PC-9 (cell line): ENCODE measurements around the gene KCNK5.

Experiments used
- EZH2 ChIP-seq: fragments of 200-600 bp; sonication (generic); IDR thresholded peaks from 2 replicates; pipeline ENCODE4 v1.8.0; 2017; ENCODE audit warnings: antibody characterized with exemption, low read depth
- TF ChIP-seq, protein P1 (sequence below): fragments of 200-600 bp; sonication (generic); conservative IDR thresholded peaks from 2 replicates; pipeline ENCODE4 v1.6.1; 2017; ENCODE audit warnings: mixed run types, antibody characterized with exemption, mild to moderate bottlenecking, moderate library complexity

DNA sequence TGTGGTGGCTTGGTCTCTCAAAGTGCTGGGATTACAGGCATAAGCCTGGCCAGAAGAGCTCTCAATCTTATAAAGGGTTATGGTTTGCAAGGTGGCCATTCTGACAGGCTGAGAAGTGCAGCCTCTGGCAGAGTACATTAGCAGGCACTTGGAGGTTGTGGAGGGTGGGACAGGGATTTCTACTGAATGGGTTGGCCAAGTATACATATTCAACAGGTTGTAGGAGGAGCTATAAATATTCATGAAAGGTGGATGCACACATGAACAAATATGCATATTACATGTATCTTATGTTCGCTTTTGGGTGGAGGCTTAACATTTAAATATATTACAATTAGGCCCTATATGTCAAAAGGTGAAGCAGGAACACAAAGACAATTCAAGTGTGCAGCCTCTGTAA is 20.0 kb upstream of the KCNK5 start:
- TF ChIP-seq, protein P1, sequence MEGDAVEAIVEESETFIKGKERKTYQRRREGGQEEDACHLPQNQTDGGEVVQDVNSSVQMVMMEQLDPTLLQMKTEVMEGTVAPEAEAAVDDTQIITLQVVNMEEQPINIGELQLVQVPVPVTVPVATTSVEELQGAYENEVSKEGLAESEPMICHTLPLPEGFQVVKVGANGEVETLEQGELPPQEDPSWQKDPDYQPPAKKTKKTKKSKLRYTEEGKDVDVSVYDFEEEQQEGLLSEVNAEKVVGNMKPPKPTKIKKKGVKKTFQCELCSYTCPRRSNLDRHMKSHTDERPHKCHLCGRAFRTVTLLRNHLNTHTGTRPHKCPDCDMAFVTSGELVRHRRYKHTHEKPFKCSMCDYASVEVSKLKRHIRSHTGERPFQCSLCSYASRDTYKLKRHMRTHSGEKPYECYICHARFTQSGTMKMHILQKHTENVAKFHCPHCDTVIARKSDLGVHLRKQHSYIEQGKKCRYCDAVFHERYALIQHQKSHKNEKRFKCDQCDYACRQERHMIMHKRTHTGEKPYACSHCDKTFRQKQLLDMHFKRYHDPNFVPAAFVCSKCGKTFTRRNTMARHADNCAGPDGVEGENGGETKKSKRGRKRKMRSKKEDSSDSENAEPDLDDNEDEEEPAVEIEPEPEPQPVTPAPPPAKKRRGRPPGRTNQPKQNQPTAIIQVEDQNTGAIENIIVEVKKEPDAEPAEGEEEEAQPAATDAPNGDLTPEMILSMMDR, result no peak
- TF ChIP-seq EZH2, result no peak
